LoVo (cell line): ENCODE results near the gene APBA3.

Experiments
- DNase-seq: peaks from one replicate; pipeline ENCODE4 v3.0.0-alpha.2; 2016; ENCODE audit warnings: low spot score

APBA3 gene

GRCh38 chr19:3745363-3746045 is 16.0 kb downstream of the APBA3 start:
- no peak for DNase-seq

- no peak for DNase-seq
Measured at GRCh38 chr19:3743486-3743885, 18.0 kb downstream of the APBA3 start.

GRCh38 chr19:3740431-3740830 is 21.1 kb downstream of the APBA3 start:
- no peak for DNase-seq

GRCh38 chr19:3738477-3739220 is 22.8 kb downstream of the APBA3 start:
- no peak for DNase-seq

- DNase-seq = no peak
Measured at GRCh38 chr19:3737487-3738205, 23.8 kb downstream of the APBA3 start.

- no peak for DNase-seq
Measured at GRCh38 chr19:3736106-3736724, 25.3 kb downstream of the APBA3 start.

GRCh38 chr19:3734310-3734600 is 27.2 kb downstream of the APBA3 start:
- no peak for DNase-seq

GRCh38 chr19:3733549-3734309 is 27.8 kb downstream of the APBA3 start:
- DNase-seq = no peak

- no peak for DNase-seq
Measured at GRCh38 chr19:3732108-3732507, 29.4 kb downstream of the APBA3 start.

- no peak for DNase-seq
Measured at GRCh38 chr19:3730457-3730958, 31.0 kb downstream of the APBA3 start.

GRCh38 chr19:3725640-3726310 is 35.7 kb downstream of the APBA3 start:
- DNase-seq = no peak

- no peak for DNase-seq
Measured at GRCh38 chr19:3725121-3725520, 36.4 kb downstream of the APBA3 start.

- DNase-seq = no peak
Measured at GRCh38 chr19:3723883-3724282, 37.6 kb downstream of the APBA3 start.

- no peak for DNase-seq
Measured at GRCh38 chr19:3723110-3723488, 38.4 kb downstream of the APBA3 start.

GRCh38 chr19:3722443-3723109 is 38.9 kb downstream of the APBA3 start:
- no peak for DNase-seq

- no peak for DNase-seq
Measured at GRCh38 chr19:3721887-3722442, 39.5 kb downstream of the APBA3 start.

- DNase-seq = peak; percentile 93
Measured at GRCh38 chr19:3721131-3721886, 40.2 kb downstream of the APBA3 start.

GRCh38 chr19:3720349-3720917 is 41.1 kb downstream of the APBA3 start:
- peak; percentile 82 for DNase-seq

GRCh38 chr19:3719868-3720267 is 41.6 kb downstream of the APBA3 start:
- no peak for DNase-seq
